CD4-positive, alpha-beta T cell treated with Interferon alpha-2 for 1 hour (primary cell): ENCODE results near the gene RNASET2.

ENCODE experiments used
- DNase-seq, 2 donors: peaks; one replicate each; pipeline ENCODE4 v3.0.0-alpha.2; 2020 to 2022

RNASET2 gene, protein sequence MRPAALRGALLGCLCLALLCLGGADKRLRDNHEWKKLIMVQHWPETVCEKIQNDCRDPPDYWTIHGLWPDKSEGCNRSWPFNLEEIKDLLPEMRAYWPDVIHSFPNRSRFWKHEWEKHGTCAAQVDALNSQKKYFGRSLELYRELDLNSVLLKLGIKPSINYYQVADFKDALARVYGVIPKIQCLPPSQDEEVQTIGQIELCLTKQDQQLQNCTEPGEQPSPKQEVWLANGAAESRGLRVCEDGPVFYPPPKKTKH

DNA sequence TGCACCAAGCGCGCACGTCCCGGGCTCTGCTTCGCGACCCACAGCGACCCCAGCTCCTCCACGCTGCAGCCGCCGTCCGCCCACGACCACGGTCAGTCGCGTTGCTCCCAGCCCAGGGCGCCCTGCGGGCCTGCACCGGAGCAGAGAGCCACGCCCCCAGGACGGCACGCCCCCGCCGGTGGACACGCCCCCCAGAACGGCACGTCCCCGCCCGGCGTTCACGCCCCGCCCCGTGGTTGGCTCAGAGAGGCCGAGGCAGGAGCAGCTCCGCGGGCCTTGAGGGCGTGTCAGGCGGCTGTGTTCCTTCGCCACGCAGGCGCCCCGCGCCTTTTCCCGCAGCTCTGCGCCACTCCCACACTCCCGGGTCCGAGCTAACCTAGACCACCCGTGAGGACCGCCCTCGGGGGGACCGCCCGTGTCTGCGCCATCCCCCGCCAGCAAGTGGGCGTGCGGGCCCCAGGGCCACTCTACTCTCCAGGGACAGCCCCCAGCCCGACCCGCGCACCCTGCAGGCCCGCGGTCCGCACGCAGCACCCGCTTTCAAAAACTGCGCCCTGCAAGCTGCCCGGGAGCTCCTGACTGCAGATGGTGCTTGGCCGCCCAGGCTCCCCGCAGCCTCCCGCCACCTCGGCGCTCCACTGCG lies at the start of gene RNASET2:
Gene RNASET2, minus strand, starts transcription at position 107 of the 643 bp plus-strand sequence. CDS start 368 bp downstream, outside the sequence.
- peak; percentile 91 to 97 for DNase-seq

DNA sequence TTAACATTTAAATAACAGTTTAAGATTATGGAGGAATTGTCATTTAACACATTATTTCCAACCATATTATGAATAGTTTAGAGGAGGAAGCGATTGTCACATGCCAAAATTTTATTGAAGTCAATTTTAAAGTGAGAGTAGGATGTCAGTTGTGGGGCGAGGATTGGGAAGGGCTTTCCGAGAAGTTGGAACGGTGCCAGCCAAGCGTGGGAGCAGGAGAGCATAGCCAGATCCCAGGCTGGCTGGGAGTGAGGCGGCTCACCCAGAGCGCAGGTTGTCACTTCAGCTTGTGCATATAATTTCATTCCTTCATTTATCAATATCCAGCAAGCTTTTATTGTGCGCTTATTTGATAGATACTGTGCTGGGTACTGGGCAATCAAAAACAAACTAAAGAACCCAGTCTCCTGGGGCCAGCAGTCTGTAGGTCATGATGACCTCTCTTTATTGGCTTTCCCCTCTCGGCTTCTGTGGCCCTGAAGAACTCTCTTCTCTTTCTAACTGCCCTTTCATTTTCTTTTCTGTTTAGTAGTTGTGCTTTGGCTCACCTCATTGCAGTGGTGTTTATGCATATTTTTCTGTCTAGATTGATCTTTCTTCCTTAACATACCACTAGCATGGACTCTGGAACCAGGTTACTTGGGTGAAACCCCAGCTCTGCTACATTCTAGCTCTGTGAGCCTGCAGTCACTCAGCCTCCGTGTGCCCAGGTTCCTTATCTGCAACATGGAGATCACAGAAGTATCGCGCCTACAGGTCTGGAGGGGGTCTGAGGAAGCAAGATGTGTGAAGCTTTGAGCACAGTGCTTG lies 49.2 kb upstream of the RNASET2 start:
- no peak for DNase-seq

DNA sequence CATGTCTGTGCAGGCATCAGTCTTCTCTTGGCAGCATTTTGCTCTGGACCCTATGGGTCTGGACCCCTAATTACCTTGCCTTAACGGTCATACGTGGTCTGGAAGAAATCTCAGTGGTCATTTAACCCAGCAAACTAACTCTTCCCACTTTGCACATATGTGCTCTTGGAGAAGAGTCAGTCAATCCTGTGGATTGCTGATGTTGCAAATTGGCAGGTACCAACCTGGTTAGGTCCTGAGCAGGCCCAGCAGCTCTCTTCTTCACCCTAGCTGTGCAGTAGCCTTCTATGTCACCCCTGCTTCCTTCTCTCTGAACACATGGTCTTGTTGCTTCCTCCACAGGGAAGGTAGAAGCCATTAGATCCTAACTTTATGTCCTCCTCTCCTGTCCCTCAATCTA lies 44.4 kb upstream of the RNASET2 start:
- no peak for DNase-seq

DNA sequence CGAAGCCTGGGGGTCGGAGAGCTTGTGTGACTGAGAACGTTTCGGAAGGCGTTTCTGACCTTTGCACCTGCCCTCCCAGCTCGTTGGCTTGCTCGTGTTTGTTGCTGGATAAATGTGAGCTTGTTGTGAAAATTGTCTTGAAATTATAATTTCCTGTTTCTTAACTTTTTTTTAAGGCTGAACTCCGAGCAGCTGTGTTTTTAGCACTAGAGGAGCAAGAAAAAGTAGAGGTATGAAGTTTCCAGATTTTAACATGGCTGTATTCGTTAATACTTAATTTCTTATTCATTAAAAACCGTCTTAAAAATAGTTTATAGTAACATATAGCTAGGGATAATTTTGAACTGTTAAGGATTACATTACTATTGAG lies 43.5 kb upstream of the RNASET2 start:
- DNase-seq = no peak

DNA sequence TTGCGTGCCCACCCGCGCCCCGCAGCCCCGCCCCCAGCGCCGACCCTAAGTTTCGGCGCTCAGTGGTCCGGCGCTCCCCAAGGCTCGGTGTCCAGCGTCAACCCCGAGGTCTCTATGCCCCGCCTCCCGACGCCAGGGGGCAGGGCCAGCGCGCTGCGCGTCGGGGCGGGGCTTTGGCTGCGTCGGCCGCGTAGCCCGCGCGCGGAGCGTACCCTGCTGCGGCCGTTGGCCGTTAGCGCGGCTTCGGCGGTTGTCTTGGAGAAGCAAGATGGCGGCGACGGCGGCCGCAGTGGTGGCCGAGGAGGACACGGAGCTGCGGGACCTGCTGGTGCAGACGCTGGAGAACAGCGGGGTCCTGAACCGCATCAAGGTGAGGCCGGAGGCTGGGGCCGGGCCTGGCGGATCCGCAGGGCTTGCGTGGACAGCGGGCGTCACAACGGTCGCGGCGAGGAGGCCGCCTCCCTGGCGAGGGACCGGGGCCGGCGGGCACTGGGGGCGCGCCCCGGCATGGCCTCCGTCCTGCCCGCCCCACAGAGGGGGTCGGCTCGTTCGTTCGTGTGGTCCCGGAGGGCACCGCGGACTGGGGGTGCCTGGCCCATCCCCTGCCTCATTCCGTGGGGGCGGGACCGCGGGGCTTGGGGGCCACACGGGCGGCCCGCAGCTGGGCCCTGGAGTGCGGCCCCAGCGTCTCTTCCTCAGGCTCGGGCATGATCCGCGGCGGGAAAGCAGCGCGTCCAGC lies 43.0 kb upstream of the RNASET2 start, which contains the start of gene CEP43:
Gene CEP43, plus strand, starts transcription at position 253 of the 739 bp plus-strand sequence. Its CDS starts 16 bp downstream, at position 269.
- peak; percentile 93 for DNase-seq

DNA sequence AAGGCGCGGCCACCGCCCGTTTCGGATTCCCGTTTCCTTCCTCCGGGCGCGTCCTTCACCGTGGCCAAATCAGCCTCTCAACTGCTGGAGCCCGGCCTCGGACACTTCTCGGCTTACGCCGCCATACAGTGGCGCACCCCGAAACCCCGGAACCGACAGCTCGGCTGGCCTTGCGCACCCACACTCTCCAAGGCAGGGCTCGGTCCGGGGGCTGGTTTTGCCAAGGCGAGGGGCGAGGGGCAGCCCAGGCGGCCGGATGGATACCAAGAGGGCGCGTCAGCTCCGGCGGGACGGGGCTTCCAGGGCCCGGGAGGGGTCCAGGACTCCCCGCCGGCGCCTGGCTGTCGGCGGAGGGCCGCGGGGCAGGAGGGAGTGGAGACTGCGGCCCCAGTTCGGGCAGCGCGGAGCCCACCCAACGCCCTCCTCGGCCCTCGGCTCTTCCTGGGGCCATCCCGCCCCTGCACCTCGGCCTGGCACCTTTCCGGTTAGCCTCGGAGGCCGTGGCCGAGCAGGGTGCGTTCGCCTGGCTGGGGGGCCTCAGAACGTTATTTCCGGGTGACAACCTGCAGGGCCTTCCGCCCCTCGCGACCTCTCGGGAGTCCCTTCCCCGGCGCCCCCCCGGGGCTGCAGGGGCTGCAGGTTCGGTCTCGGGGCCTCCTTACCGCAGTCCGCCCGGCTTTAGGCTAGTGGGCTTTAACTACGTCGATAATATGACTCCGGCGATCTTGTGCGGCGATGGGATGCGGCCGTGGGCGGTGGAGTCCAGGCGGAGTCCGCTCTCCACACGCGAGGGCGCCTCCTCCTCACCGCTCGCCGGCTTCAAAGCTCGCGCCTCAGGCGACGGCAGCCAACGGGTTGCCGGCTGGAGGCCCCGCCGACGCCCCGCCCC lies 42.1 kb upstream of the RNASET2 start:
- no peak for DNase-seq

DNA sequence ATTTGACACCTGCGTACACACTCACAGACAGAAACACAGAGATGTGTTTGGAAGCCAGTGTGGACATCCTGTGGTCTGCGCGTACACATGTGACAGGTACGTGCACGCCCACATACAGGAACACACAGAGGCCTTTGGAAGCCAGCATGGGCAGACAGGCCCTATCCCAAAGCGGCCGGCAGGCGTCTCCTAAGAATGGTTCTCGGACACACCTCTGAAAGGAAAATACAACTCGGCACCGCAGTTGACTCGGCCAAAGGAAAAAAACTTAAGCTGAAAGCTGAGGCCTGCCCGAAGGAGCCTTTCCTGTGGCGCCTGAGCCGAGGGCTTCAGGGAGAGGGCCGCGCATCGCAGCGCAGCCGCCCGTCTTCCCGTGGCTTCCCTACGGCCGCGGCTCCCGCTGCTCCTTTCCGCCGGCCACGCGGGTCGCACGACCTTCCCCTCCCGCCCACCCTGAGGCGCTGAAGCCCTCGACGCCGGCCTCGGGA lies 41.5 kb upstream of the RNASET2 start:
- peak; percentile 24 to 56 for DNase-seq

DNA sequence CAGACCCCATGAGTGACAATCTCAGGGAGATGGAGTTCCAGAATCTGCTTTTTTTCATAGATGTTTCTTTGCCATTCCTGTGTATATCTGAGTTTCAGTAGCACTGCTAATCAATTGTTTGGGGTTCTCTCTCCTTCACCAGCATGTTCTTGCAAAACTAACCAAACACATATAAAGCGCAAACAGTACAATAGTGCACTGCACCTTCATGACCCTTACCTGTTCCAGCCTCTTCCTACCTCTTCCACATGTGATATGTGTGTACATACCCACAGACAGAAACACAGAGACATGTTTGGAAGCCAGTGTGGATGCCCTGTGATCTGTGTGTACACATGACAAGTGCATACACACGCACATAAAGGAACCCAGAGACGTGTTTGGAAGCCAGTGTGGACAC lies 41.0 kb upstream of the RNASET2 start:
- DNase-seq = no peak

DNA sequence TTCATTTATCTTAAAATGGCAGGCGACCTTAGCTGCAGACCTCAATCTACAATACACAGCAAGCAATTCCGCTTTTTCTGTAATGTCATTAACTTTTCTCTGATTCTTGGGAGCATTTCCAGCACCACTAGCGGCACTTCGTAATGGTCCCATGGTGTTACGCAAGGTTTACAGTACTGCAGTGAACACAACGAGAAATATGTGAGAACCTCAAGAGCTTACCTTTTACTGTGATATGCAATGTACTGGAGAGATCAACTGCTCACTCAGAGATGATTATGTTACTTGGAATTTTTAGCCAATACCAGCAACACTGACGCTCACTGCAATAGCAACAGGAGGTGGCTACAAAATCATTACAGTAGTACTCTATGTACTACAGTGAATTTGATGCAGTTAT lies 40.1 kb upstream of the RNASET2 start:
- no peak for DNase-seq

DNA sequence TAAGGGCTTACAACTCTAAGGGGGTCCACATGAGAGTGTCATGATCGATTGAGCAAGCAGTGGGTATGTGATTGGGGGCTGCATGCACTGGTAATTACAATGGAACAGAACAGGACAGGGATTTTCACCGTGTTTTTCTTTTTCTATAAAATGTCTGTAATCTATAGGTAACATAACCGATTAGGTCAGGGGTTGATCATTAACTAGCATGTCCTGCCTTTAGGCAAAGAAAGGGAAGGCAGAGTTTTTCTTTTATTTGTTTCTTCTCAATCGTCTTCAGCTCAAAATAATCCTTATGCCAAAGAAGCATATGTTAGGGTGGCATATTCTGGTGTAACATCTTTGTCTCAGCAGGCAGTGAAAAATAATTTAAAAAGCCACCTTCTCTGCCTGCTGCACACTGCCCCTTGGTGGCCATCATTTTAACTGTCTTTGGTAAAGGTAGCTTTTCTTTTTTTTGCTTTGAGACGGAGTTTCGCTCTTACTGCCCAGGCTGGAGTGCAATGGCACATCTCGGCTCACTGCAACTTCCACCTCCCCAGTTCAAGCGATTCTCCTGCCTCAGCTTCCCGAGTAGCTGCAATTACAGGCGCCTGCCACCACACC lies 33.2 kb upstream of the RNASET2 start:
- DNase-seq = peak in 1 of 2 donors; percentile 72

DNA sequence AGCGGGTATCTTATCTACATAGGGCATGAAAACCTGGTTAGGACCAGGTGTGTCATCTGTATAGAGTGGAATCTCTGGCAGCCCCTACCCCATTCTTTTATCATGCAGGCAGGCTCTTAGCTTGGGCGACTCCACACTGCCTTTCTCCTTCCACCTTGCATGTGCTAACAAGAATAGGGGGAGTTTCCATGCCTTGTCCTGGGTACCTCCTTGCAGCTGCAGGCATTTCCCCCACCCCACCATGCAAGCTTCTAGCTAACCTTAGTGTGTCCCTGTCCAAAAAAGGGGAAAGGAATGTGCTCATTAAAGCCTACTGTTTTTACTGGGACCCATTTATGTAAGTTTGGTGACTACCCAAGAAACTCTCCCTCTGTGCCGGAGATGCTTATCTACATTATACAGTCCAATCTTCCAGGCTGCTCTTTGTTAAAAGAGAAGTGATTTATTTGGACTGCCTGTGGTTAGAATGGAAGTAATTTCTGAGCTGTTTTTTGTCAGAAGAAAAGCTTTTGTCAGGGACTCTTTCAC lies 32.4 kb upstream of the RNASET2 start:
- no peak for DNase-seq

DNA sequence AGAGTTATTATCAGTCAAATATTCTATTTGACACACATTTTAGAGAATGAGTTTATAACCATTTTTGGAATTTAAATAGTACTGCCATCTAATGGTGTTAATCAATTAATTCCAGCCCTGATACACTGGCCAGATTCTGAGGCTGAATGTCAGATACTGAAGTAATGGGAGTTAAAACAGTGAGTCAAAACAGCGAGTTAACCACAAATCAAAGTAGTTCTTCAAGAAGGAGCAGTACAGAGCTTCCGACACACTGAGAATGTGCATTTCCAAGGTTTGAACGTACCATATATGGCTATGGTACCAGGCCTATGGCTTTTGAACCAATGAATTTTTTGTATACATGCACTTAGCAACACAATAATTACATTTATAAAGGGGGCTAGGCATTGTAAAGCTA lies 31.6 kb upstream of the RNASET2 start:
- DNase-seq = no peak

DNA sequence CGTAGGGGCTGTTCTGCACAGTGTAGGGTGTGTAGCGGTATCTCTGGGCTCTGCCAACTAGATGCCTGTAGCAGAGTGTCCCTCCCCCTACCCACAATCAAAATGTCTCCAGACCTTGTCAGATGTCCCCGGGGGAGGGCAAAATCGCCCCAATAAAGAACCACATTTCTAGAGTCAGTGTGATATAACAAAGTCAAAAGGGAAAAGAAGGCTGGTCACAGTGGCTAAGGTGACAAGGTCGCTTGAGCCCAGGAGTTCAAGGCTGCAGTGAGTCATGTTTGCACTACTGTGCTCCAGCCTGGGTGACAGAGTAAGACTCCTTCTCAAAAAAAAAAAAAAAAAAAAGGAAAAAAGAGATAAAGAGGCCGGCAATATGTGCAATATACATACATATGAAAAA lies 31.1 kb upstream of the RNASET2 start:
- DNase-seq = no peak

DNA sequence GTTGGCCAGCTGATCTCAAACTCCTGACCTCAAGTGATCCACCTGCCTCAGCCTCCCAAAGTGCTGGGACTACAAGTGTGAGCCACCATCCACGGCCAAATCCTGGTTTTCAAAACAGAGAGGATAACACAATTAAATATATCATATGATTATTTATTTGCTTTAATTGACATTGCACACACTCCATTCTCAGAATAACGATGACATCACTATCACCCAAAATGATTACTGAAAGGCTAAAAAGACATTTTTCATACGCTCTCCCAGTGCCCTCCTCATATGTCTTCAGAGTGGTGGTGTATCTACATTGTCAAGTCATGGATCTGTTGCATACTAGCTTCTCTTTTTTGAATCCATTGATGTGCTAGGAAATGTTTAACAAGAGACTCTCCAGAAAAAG lies 24.4 kb upstream of the RNASET2 start:
- no peak for DNase-seq

DNA sequence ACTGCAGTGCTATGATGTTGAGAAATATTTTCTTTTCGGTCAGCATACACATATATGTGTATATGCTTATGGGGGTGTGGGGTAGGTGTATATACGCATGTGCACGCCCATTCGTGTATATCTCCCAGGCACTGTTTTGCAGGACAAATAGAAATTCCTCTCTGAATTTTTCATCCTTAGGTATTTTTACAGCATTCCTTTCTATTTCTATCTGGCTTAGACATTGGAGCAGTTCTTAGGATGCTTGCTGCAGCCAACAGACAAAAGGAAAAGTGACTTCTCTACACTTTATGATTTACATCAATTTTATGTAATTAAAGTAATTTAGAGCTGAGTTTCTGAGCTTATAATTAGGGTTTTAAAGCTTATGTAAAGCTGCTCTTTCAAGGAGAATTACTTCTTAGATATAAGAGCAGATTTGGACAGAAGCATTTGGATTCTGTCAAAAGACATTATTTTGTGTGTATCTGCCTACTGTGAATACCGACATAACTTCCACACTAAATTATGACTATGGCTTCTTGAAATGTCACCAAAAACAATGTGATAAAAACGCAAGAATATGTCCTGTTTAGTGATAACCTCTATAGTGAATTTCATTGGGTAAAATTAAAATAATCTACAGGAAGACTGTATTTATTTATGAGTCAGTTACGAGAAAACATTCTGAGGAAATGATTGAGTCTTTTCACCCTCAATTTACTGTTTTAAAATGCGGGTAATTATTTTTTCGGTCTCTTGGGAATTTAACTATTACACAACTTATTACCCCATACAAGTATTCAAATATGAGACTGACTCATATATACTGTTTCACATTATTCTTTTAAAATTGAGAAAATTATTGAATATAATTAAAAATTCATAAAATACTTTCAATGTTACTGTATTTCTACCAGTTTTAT lies 21.5 kb upstream of the RNASET2 start:
- DNase-seq = no peak

DNA sequence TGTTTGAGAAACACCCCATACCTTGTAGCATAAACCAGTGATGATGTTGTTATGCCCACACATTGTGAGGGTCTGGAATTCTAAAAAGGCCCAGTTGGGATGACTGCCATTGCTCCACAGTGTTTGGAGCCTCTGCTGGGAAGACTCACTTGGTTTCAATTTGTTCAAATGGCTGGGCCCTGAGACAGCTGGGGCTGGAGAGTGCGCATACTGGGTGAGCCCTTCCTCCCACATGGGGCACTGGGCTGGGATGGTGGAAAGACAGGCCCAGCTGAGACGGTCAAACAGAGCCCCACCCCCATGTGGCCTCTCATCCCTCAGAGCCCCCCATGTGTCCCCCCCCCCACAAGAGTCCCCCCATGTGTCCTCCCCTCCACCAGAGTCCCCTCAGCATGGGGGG lies 20.3 kb upstream of the RNASET2 start:
- no peak for DNase-seq

DNA sequence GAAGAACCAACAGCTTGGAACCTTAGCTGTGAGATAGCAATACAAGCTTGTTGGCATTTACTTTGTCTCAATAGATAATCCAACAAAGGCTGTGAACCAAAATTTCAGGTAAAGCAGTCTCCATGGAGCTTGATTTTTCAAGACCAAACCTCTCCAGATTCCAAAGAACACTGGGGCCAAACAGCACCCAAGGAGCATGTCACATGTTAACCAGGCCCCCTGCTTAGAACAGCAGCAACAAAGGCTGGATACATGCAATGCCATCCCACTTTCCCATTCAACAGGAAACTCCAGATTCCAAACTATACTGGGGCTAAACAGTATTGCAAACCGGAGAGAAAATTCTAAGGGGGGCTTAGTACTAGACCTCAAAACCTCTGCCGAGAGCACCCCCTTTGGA lies 15.8 kb upstream of the RNASET2 start:
- no peak for DNase-seq

DNA sequence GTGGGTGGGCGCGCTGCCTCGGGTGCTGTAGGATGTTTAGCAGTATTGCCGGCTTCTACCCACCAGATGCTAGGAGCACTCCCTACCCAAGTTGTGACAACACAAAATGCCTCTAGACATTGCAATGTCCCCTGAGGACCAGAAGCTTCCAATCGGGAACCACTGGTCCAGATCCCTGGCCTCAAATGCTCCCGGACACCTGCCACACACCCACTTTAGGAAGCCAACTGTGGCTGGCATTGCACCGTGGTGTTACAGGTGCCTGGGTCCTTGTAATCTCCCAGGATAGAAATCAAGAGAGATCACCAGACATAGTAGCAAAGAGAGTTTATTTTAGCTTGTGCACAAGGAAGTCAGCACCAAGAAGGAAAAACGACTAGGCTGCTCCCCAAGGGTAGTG lies 14.9 kb upstream of the RNASET2 start:
- no peak for DNase-seq

DNA sequence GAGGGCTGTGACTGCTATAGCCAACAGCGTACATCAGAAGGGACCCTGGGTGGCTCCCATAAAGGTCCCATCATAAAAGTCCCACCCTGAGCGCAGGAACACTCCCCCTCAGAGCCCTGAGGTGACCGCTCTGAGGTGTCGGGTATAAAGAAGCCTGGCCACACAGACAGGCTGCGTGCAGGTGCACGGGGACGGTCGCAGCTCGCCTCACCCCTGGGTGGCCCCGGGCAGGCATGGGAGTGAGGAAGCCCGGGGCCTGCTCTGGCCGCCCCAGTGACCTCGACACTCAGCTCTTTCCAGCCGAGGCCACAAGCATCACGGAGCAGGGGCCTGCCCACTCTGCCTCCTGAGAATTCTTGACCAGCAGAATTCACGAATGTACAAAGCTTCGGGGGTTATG lies 14.4 kb upstream of the RNASET2 start:
- DNase-seq = no peak

DNA sequence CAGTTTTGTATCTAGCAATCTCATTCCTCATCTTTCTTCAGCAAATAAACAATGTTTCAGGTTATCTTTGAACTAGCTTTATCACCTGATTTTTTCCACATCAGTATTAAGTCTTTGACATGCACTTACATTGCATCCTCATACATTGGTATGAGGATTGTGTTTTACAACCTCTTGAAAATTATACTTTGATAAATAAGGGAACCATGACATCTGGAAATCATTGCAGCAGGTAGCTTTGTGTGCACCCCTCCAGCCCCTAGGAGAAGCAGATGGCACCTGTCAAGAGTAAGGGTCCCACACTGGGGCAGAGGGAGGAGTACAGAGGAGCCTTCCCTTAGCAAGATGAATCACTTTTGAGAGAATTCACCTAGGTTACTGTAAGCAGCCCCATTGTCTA lies 13.7 kb upstream of the RNASET2 start:
- DNase-seq = no peak
